Mesenchymal stem cell (in vitro differentiated cells and primary cell): ENCODE data around the gene FAM170B.

Source experiments
- DNase-seq: peaks from one replicate; pipeline ENCODE4 v3.0.0-alpha.2; 2013
- H2AFZ ChIP-seq: one replicate; pipeline ENCODE4 v1.6.1; 2013; ENCODE audit warnings: low read depth, mild to moderate bottlenecking, control low read depth, inconsistent platforms, low read length, moderate library complexity
- H2AK5ac ChIP-seq: 2 replicates; pipeline ENCODE4 v1.6.1; 2013; ENCODE audit warnings: low read length, moderate library complexity, mild to moderate bottlenecking, inconsistent platforms; ENCODE audit not compliant: severe bottlenecking
- H2BK120ac ChIP-seq: one replicate; pipeline ENCODE4 v1.6.1; 2013; ENCODE audit warnings: low read depth, mild to moderate bottlenecking, inconsistent platforms, low read length, moderate library complexity
- H2BK12ac ChIP-seq, 2 experiments: one replicate each; pipeline ENCODE4 v1.6.1; 2013; ENCODE audit warnings: inconsistent platforms in 2 of 2, low read length in 2 of 2, mild to moderate bottlenecking in 2 of 2, moderate library complexity in 2 of 2, control low read depth in 1 of 2
- H2BK15ac ChIP-seq: one replicate; pipeline ENCODE4 v1.6.1; 2013; ENCODE audit warnings: mild to moderate bottlenecking, low read depth, inconsistent platforms; ENCODE audit not compliant: poor library complexity, severe bottlenecking
- H2BK5ac ChIP-seq: 2 replicates; pipeline ENCODE4 v1.6.1; 2013; ENCODE audit warnings: low read depth, mild to moderate bottlenecking, low read length, control low read depth, inconsistent platforms; ENCODE audit not compliant: poor library complexity, severe bottlenecking
- H3K14ac ChIP-seq, 2 experiments: one replicate each; pipeline ENCODE4 v1.6.1; 2013; ENCODE audit warnings: inconsistent platforms in 2 of 2, low read length in 2 of 2, control low read depth in 1 of 2, mild to moderate bottlenecking in 1 of 2, moderate library complexity in 1 of 2
- H3K18ac ChIP-seq, 2 experiments: one replicate each; pipeline ENCODE4 v1.6.1; 2013; ENCODE audit warnings: inconsistent platforms in 2 of 2, low read length in 2 of 2, control low read depth in 1 of 2, low read depth in 1 of 2, mild to moderate bottlenecking in 1 of 2
- H3K23ac ChIP-seq, 2 experiments: one replicate each; pipeline ENCODE4 v1.6.1; 2013; ENCODE audit warnings: inconsistent platforms in 2 of 2, low read length in 2 of 2, mild to moderate bottlenecking in 2 of 2, moderate library complexity in 2 of 2, control low read depth in 1 of 2
- H3K27ac ChIP-seq: 2 replicates; pipeline ENCODE4 v1.5.1; 2013; ENCODE audit warnings: mild to moderate bottlenecking, moderate library complexity, low read length, control low read depth, inconsistent platforms; ENCODE audit not compliant: poor library complexity, severe bottlenecking
- H3K27me3 ChIP-seq, 2 experiments: 2 replicates each; pipeline versions ENCODE4 v1.6.1 to v1.7.0; 2013; ENCODE audit warnings: low read length in 2 of 2, mild to moderate bottlenecking in 2 of 2, moderate library complexity in 2 of 2, control low read depth in 1 of 2, inconsistent platforms in 1 of 2; ENCODE audit not compliant: control insufficient read depth in 1 of 2, insufficient read depth in 1 of 2
- H3K36me3 ChIP-seq, 2 experiments: 2 replicates each; pipeline versions ENCODE4 v1.6.1 to v1.7.0; 2013; ENCODE audit warnings: low read length in 2 of 2, control low read depth in 1 of 2, inconsistent platforms in 1 of 2, low read depth in 1 of 2, mild to moderate bottlenecking in 1 of 2; ENCODE audit not compliant: insufficient read depth in 2 of 2, control insufficient read depth in 1 of 2
- H3K4ac ChIP-seq, 2 experiments: one replicate each; pipeline ENCODE4 v1.6.1; 2013; ENCODE audit warnings: inconsistent platforms in 2 of 2, low read length in 2 of 2, mild to moderate bottlenecking in 2 of 2, moderate library complexity in 2 of 2, control low read depth in 1 of 2, low read depth in 1 of 2
- H3K4me1 ChIP-seq: 2 replicates; pipeline ENCODE4 v1.6.1; 2013; ENCODE audit warnings: low read depth, low read length, control low read depth; ENCODE audit not compliant: control insufficient read depth, insufficient read depth
- H3K4me2 ChIP-seq: 2 replicates; pipeline ENCODE4 v1.6.1; 2013; ENCODE audit warnings: low read length, mild to moderate bottlenecking, inconsistent platforms; ENCODE audit not compliant: poor library complexity, severe bottlenecking
- H3K4me3 ChIP-seq, 2 experiments: 2 replicates each; pipeline versions ENCODE4 v1.5.1 to v1.7.0; 2013; ENCODE audit warnings: low read length in 2 of 2, mild to moderate bottlenecking in 2 of 2, control low read depth in 1 of 2, low read depth in 1 of 2; ENCODE audit not compliant: insufficient read depth in 1 of 2
- H3K79me1 ChIP-seq: replicated peaks from 2 replicates; pipeline ENCODE4 v1.6.1; 2013; ENCODE audit warnings: mild to moderate bottlenecking, control low read depth, low read length, inconsistent platforms; ENCODE audit not compliant: poor library complexity, severe bottlenecking
- H3K9ac ChIP-seq: 2 replicates; pipeline ENCODE4 v1.7.0; 2013; ENCODE audit warnings: mild to moderate bottlenecking, low read length, moderate library complexity
- H3K9me3 ChIP-seq: 2 replicates; pipeline ENCODE4 v1.7.0; 2013; ENCODE audit warnings: mild to moderate bottlenecking, low read length; ENCODE audit not compliant: control insufficient read depth
- H4K8ac ChIP-seq: one replicate; pipeline ENCODE4 v1.6.1; 2013; ENCODE audit warnings: inconsistent platforms, mild to moderate bottlenecking, low read length, moderate library complexity
- H4K91ac ChIP-seq: one replicate; pipeline ENCODE4 v1.6.1; 2013; ENCODE audit warnings: mild to moderate bottlenecking, low read length, inconsistent platforms
- WGBS: methylation state at CpG from one replicate; pipeline ENCODE4 v1.1.7; 2013; ENCODE audit warnings: mixed read lengths; 5-methylcytosine and 5-hydroxymethylcytosine counted together

The FAM170B gene

DNA sequence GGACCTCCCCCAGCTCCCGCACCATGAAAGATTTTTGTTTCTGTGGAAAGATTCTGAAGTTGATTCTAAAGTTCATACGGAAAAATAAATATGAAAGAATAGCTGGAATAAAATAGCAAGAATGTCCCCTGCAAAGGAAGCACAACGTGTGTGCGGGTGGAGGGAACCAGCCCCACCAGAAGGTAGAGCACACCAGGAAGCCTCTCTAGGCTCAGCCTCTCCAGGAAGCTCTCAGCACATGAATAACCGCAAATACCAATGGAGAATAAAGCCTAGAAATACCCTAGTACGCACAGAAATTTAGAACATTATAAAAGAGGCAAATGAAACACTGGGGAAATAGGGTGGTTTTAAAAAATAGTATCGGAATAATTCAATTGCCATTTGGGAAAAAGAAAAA is 24.6 kb upstream of the FAM170B start:
- H3K23ac ChIP-seq = no peak overlapping the region
- no peaks in the 10 kb centered on the region for H3K36me3 ChIP-seq
- no peak overlapping the region for H4K91ac ChIP-seq
- no peak overlapping the region for H3K4ac ChIP-seq
- H2AFZ ChIP-seq = no peak overlapping the region
- no peak overlapping the region for H3K27ac ChIP-seq
- no peak overlapping the region for H2BK12ac ChIP-seq
- no peak overlapping the region for H3K14ac ChIP-seq
- 56% methylated on average over 4 of the region's 7 CpGs for WGBS
- no peak overlapping the region for H2BK5ac ChIP-seq
- no peak overlapping the region for H2AK5ac ChIP-seq
- H3K9me3 ChIP-seq = no peaks in the 10 kb centered on the region
- H2BK15ac ChIP-seq = no peak overlapping the region
- H3K4me2 ChIP-seq = no peak overlapping the region
- no peak for DNase-seq
- no peak overlapping the region for H3K4me3 ChIP-seq
- peaks cover 0 to 6% of the 10 kb centered on the region in 2 experiments for H3K27me3 ChIP-seq
- no peak overlapping the region for H4K8ac ChIP-seq
- peaks cover 2% of the 10 kb centered on the region for H3K4me1 ChIP-seq
- no peaks in the 10 kb centered on the region for H3K79me1 ChIP-seq
- no peak overlapping the region for H3K18ac ChIP-seq
- H3K9ac ChIP-seq = no peak overlapping the region
- no peak overlapping the region for H2BK120ac ChIP-seq

DNA sequence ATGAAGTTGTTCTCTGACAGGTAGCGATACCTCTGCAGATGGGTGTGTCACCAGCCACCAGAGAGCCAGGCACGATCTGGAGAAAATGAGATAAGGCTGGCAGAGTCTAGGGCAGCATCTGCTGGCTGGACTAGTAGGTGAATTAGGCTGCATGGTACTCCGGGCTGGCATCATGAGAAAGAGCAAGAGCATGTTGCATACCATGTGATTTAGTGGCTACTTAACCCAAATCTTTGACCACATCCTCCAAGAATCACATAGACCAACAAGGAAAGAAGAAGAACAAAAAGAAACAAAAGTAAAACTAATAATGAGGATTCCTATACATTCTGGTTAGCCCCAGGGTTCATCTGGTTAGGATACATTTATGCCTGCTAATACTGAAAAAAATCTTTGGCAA is 23.4 kb upstream of the FAM170B start:
- Histone ChIP-seq H2BK15ac (no peak overlapping the region), H3K4ac (no peak overlapping the region), H3K4me1 (peaks cover 2% of the 10 kb centered on the region), H3K27me3 (peaks cover 0 to 4% of the 10 kb centered on the region in 2 experiments), H3K14ac (no peak overlapping the region), H2BK5ac (no peak overlapping the region), H2AFZ (no peak overlapping the region), H3K4me2 (no peak overlapping the region), H3K79me1 (no peaks in the 10 kb centered on the region), H2AK5ac (no peak overlapping the region), H3K27ac (no peak overlapping the region), H3K18ac (no peak overlapping the region), H3K9ac (no peak overlapping the region), H2BK12ac (no peak overlapping the region), H3K9me3 (no peaks in the 10 kb centered on the region), H3K36me3 (no peaks in the 10 kb centered on the region), H3K23ac (no peak overlapping the region), H2BK120ac (no peak overlapping the region), H4K91ac (no peak overlapping the region), H3K4me3 (no peak overlapping the region), H4K8ac (no peak overlapping the region)
- 82% methylated on average over 2 of the region's 3 CpGs for WGBS
- DNase-seq = no peak

DNA sequence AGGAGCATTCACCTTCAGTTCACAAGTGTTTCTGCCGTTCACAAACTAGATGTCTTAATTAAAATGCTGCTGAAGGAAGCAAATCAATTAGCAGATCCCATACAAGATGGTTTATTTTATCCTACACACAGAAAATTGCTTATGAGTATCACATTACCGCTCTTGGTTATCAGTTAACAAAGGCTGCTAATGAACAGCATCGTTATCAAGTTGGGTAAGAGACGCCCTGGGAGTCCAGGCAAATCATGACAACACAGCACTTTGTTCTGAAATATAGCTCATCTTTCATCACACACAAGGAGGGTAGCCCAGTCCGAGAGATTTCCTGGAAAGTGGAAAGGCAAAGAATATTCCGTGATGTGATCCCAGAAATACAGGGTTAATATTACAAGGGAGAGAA is 20.8 kb upstream of the FAM170B start:
- no peak overlapping the region for H3K4me2 ChIP-seq
- no peak overlapping the region for H2AK5ac ChIP-seq
- peaks cover 2% of the 10 kb centered on the region for H3K4me1 ChIP-seq
- H3K9ac ChIP-seq = no peak overlapping the region
- no peak overlapping the region for H3K4me3 ChIP-seq
- no peak overlapping the region for H3K14ac ChIP-seq
- H3K36me3 ChIP-seq = no peaks in the 10 kb centered on the region
- H3K18ac ChIP-seq = no peak overlapping the region
- no peak overlapping the region for H2BK12ac ChIP-seq
- 80% methylated on average over 6 of the region's 6 CpGs for WGBS
- H2BK15ac ChIP-seq = no peak overlapping the region
- H4K8ac ChIP-seq = no peak overlapping the region
- no peak overlapping the region for H2AFZ ChIP-seq
- no peak overlapping the region for H2BK5ac ChIP-seq
- no peak overlapping the region for H2BK120ac ChIP-seq
- H3K9me3 ChIP-seq = no peaks in the 10 kb centered on the region
- no peak overlapping the region for H3K4ac ChIP-seq
- no peak overlapping the region for H3K23ac ChIP-seq
- H4K91ac ChIP-seq = no peak overlapping the region
- no peak for DNase-seq
- H3K27me3 ChIP-seq = peaks cover 0 to 7% of the 10 kb centered on the region in 2 experiments
- no peaks in the 10 kb centered on the region for H3K79me1 ChIP-seq
- H3K27ac ChIP-seq = no peak overlapping the region

- 91% methylated on average over 1 of the region's 1 CpG for WGBS
- Histone ChIP-seq H3K4ac (no peak overlapping the region), H4K91ac (no peak overlapping the region)
Observed at GRCh38 chr10:49153971-49154370, 20.1 kb upstream of the FAM170B start.

More at GRCh38 chr10:49153971-49154370, 20.1 kb upstream of the FAM170B start:
- Histone ChIP-seq H3K9ac (no peak overlapping the region), H3K9me3 (no peaks in the 10 kb centered on the region), H3K27ac (no peak overlapping the region), H2AK5ac (no peak overlapping the region), H3K23ac (no peak overlapping the region), H2BK12ac (no peak overlapping the region), H3K79me1 (no peaks in the 10 kb centered on the region), H3K27me3 (peaks cover 0 to 7% of the 10 kb centered on the region in 2 experiments), H2BK120ac (no peak overlapping the region), H3K4me1 (peaks cover 2% of the 10 kb centered on the region), H2AFZ (no peak overlapping the region), H2BK5ac (no peak overlapping the region), H4K8ac (no peak overlapping the region), H3K4me3 (no peak overlapping the region), H3K36me3 (no peaks in the 10 kb centered on the region), H3K14ac (no peak overlapping the region), H3K4me2 (no peak overlapping the region), H3K18ac (no peak overlapping the region), H2BK15ac (no peak overlapping the region)
- DNase-seq = peak; percentile 47
